ENCODE measurements around the gene ATPAF1.

Gene ATPAF1

DNA sequence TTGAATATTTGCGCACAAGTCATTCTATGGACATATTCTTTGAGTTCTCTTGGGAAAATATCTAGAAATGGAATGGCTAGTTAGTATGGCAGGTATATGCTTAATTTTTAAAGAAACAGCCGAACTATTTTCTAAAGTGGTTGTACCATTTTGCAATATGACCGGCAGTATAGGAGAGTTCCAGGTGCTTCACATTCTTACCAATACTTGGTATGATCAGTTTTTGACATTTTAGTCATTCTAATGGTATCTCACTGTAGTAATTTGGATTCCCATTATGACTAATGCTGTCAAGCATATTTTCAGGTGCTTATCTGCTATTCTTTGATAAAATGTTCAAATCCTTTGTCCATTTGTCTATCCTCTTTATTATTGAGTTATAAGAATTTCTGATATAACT is 20.6 kb downstream of the ATPAF1 start:
- Histone ChIP-seq H3K4me3 (no peak overlapping the region), H3K27ac (no peak overlapping the region)
- no peak for DNase-seq (ENCODE audit: low spot score)
- TF ChIP-seq, protein P1, sequence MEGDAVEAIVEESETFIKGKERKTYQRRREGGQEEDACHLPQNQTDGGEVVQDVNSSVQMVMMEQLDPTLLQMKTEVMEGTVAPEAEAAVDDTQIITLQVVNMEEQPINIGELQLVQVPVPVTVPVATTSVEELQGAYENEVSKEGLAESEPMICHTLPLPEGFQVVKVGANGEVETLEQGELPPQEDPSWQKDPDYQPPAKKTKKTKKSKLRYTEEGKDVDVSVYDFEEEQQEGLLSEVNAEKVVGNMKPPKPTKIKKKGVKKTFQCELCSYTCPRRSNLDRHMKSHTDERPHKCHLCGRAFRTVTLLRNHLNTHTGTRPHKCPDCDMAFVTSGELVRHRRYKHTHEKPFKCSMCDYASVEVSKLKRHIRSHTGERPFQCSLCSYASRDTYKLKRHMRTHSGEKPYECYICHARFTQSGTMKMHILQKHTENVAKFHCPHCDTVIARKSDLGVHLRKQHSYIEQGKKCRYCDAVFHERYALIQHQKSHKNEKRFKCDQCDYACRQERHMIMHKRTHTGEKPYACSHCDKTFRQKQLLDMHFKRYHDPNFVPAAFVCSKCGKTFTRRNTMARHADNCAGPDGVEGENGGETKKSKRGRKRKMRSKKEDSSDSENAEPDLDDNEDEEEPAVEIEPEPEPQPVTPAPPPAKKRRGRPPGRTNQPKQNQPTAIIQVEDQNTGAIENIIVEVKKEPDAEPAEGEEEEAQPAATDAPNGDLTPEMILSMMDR (IDR thresholded peaks at IDR 0.05): no peak

DNA sequence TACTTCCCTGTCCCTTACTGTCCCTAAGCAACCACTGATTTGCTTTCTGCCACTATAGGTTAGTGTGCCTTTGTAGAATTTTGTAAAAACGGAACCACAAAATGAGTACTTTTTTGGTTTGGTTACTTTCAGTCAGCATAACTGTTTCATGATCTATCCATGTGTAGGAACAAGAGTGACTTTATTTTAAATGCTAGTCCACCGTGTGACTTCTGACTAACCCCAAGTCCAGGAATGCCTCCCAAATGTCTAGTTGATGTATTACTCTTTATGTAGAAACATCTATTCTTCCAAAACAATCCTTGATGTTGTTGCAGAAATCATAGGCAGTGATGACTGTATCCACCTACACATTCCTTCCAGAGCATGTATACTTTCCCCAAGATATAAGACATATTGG is 21.3 kb downstream of the ATPAF1 start:
- TF ChIP-seq, protein P1 (IDR thresholded peaks at IDR 0.05): no peak
- no peak overlapping the region for H3K4me3 ChIP-seq
- no peak for DNase-seq (ENCODE audit: low spot score)
- H3K27ac ChIP-seq: no peak overlapping the region

DNA sequence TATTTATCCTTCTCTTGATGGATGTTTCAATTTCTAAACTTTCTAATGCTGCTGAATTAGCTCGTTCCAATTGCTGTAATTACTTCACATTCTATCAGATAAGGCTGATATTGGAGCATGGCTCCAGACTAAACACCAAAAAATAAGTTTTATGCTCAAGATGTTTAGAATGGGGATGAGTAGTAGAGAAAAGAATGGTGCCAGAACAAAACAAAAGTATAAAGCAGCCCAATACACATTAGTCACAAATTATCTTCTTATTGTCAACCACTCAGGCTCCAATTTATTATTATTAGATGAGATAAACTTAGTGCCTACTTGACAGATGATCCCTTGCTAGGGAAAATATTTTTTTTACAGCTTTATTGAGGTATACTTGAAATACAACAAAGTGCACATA is 21.8 kb downstream of the ATPAF1 start:
- Histone ChIP-seq H3K4me3 (no peak overlapping the region), H3K27ac (no peak overlapping the region)
- DNase-seq (ENCODE audit: low spot score): no peak
- TF ChIP-seq, protein P1 (IDR thresholded peaks at IDR 0.05): no peak

DNA sequence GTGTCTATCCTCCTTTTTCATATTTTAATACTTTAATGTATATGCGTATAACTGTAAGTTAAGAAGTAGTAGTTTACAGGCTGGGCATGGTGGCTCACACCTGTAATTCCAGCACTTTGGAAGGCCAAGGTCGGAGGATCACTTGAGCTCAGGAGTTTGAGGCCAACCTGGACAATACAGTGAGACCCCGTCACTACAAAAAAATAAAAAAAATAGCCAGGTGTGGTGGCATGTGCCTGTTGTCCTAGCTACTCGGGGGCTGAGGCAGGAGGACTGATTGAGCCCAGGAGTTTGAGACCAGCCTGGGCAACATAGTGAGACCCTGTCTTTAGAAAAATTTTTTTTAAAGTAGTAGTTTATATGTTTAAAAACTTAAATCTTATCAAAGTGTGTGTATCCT is 22.3 kb downstream of the ATPAF1 start:
- no peak overlapping the region for H3K4me3 ChIP-seq
- no peak for DNase-seq (ENCODE audit: low spot score)
- TF ChIP-seq, protein P1 (IDR thresholded peaks at IDR 0.05): no peak
- no peak overlapping the region for H3K27ac ChIP-seq

DNA sequence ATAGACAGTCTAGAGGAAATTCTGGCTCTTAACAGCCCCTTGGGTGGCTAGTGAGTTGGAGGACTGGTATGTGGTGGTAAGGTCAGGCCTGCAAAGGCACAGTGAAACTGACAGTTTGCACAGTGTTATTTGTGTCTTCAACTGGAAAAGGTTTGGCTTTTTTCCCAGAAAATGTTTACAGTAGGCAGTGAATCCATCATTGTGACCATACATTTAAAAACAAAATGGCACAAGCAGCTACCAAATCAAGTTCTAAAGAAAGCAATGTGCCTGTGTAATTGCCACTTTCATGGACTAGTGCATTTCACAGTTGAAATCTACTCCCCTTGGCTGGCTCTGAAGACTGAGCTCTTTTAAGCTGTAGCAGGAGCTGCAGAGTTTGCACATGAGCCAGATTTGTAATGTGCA is 24.8 kb downstream of the ATPAF1 start:
- DNase-seq (ENCODE audit: low spot score): no peak
- Histone ChIP-seq H3K27ac (peak overlapping the region in 1 of 2 donors; percentile 56), H3K4me3 (no peak overlapping the region)
- TF ChIP-seq, protein P1 (IDR thresholded peaks at IDR 0.05): no peak

DNA sequence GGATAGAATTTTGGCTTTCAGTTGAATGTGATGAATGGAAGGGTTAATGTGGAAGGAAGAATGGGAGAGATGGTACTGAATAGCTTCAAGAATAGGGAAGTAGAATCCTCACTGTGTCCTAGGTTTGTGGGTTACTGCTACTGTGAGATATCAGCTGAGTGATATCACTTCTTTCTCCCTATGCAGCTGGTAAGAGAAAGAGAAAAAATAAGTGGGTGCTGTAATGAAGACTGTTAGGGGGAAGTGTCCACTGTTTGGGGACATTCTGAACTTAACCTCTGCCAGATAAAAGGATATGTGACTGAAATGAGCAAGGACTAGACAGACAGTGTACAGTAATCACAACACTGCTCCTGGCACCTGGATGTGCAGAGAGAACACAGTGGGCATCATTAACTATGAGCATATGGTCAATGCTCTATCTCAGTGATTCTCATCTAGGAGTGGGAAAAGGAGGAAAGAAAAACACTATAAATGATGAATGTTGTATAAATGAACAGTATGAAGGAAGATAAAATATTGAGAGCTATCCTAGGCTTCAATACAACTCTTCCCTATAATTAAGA is 26.0 kb downstream of the ATPAF1 start:
- TF ChIP-seq, protein P1 (IDR thresholded peaks at IDR 0.05): no peak
- Histone ChIP-seq H3K4me3 (no peak overlapping the region), H3K27ac (peak overlapping the region in 1 of 2 donors; percentile 56)
- DNase-seq (ENCODE audit: low spot score): no peak

DNA sequence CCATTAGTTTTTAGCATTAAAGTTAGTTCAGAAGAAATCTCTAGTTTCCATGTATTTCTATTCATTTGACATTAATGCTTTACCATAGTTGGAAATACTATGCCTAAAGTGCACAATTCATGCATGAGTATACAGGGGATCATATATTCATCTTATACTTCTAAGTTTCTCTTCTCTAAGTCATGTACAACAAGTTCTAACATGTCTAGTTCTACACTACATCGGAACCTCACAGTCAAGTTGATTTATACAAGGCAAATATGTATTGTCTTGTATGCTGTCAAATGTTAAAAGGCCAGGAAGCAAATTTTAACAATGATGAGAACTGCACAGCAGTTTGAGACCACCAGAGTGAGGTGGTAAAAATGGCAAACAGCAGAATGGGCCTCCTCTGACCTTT is 28.6 kb downstream of the ATPAF1 start:
- Histone ChIP-seq H3K4me3 (no peak overlapping the region), H3K27ac (no peak overlapping the region)
- TF ChIP-seq, protein P1 (IDR thresholded peaks at IDR 0.05): no peak
- DNase-seq (ENCODE audit: low spot score): no peak

All from coronary artery (tissue), 2 donors.